Fibroblast of upper back skin (primary cell): ENCODE data around the gene GPC6.
"Not testable (repeated sequence)": the region's sequence is repeated elsewhere in the genome, so short reads cannot be mapped to it uniquely, and the experiment has no call there.

Experiments used
- DNase-seq: peaks from one replicate; pipeline ENCODE4 v3.0.0-alpha.2; 2013

GPC6 gene

DNA sequence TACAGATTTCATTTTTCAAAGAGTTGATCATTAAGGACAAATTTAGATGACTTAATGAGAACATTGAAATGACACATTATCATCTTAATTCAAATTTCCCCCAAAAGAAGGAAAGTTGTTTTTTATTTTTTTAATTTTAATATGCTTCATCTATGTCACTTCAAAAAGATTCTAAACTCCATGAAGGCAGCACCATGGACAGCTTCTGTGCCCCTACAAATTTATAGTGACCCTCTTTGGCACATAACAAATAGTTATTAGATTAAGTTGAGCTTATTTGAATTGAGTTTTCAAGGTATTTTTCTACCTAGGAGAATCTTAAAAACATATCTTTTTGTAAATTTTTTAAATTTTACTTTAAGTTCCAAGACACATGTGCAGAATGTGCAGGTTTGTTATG, 1054.2 kb downstream of the GPC6 start:
- no peak for DNase-seq

GRCh38 chr13:94286581-94286980, 1060.0 kb downstream of the GPC6 start:
- DNase-seq: peak; percentile 26

GRCh38 chr13:94291631-94292322, 1065.2 kb downstream of the GPC6 start:
- DNase-seq: no peak

DNA sequence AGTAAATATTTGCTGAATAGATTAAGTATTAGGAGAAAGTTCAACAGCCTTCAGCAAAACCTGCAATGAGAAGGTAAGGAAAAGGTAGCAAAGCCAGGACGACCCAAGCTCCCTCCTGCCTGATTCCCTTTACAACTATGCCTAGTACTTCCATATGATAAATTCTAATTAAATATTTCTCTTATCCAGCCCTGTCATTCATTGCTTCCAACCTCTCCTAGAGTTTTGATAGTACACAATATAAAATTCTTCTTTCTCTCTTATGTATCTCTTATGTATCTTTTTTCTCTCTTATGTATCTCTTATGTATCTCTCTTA, 1065.7 kb downstream of the GPC6 start:
- no peak for DNase-seq

DNA sequence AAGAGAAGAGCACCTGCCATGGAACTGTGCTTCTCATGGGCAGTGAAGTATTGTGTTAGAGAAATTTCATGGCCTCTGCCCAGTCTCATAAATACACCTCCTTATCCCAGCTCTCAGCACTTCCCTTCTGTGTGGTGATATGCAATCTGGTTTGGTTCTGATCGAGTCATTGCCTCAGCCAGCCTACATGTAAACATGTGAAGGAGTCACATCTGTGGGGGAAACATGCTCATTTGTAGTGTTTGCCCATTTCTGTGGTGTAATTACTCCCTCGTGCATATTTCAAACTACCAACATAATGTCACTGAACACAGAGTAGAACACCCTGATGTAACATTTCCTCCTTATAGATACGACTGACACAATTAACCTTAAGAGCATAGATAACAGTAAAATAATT, 1069.9 kb downstream of the GPC6 start:
- DNase-seq: no peak

GRCh38 chr13:94298346-94298745, 1071.7 kb downstream of the GPC6 start:
- no peak for DNase-seq

DNA sequence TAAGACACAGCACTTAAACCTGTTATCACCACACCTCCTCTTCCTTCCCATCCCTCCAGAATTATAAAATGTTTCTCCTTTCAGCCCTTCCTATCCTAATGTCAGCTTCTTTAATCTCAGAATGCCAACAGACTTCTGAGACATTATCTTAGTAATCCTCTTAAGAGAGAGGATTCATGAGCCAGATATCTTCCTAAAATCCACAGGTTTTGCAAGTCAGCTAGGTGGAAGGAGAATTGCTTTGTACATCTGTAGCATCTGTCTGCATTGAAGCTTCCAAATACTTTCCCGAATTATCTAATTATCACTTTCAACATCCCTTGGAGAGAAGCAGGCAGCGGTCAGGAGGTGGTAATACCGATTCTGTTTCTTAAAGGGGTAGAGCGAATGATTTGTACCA, 1073.8 kb downstream of the GPC6 start:
- DNase-seq: no peak

DNA sequence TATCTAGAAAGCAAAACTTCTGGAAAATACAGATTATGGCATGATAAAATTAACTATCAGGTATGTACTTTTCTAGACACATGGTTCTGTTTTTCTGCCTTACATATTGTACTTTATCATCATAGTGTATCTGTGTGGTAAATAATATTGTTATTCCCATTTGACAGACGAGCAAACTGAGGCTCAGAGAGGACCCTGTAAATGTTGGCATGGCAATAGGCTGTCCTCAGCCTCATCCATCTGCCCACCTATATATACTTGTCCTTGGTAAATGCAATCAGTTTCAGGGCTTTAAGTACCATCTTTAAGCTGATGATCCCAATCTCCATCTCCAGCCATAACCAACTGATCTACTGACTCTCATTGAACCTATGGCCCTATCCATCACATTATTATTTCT, 1074.9 kb downstream of the GPC6 start:
- no peak for DNase-seq

GRCh38 chr13:94302847-94303565, 1076.4 kb downstream of the GPC6 start:
- DNase-seq: not testable (repeated sequence)

DNA sequence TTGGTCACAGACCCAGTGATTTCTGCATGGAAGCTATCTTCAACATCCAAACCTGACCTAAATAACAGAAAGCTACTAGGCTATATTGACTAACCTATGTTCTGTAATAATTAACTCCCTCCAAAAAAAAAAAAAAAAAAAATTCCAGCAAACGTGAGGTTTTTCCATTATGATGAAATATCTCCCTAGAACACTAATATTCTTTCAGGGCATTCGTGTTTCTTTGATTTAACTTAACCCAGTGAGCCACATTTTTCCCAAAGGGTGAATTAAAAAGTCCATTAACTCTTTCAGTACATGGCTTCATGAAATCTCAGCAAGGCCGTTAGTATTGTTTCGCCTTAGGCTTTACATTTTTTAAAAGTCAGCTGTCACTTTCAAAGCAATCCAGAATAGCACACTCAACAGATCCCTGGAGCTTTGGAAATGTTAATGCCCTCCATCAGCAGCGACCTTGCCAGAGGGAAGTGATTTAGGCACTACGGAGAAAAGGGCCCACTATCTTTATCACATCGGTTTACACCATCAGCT, 1077.1 kb downstream of the GPC6 start:
- no peak for DNase-seq

GRCh38 chr13:94305033-94305432, 1078.4 kb downstream of the GPC6 start:
- DNase-seq: no peak

DNA sequence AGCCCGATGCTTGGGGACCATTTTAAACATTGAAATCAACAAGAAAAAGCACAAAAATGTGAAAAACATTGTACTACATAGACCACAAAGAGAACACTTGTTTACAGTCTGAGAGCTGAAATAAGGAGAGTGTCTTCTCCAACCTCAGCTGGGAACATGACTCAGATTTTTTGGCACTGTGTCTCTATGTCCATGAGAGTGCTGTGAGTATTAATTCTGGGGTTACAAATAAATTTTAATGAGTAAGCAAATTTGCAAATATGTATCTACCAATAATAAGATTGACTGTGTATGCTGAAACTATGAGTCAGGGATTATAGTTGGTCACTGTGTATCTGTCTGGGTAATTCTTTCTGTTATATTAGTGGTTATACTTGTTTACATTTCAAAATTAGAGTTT, 1078.9 kb downstream of the GPC6 start:
- peak; percentile 84 for DNase-seq

DNA sequence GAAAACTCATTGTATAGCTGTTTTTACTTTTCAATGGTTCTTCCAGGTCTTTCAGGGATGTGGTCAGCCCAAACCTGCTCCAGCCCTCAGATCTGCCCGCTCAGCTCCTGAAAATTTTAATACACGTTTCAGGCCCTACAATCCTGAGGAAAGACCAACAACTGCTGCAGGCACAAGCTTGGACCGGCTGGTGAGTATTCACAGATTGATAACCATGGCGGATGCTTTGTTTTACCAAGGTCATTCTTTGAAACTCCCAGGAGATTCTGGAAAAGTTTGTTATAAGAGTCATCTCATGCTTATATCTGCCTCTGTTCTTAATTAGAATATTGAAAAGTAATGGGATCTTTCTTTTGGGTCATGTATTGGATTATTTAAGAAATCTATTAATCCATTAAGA, 1079.3 kb downstream of the GPC6 start:
- peak; percentile 68 for DNase-seq

GRCh38 chr13:94308832-94309231, 1082.2 kb downstream of the GPC6 start:
- DNase-seq: no peak

GRCh38 chr13:94309576-94309975, 1083.0 kb downstream of the GPC6 start:
- DNase-seq: no peak

DNA sequence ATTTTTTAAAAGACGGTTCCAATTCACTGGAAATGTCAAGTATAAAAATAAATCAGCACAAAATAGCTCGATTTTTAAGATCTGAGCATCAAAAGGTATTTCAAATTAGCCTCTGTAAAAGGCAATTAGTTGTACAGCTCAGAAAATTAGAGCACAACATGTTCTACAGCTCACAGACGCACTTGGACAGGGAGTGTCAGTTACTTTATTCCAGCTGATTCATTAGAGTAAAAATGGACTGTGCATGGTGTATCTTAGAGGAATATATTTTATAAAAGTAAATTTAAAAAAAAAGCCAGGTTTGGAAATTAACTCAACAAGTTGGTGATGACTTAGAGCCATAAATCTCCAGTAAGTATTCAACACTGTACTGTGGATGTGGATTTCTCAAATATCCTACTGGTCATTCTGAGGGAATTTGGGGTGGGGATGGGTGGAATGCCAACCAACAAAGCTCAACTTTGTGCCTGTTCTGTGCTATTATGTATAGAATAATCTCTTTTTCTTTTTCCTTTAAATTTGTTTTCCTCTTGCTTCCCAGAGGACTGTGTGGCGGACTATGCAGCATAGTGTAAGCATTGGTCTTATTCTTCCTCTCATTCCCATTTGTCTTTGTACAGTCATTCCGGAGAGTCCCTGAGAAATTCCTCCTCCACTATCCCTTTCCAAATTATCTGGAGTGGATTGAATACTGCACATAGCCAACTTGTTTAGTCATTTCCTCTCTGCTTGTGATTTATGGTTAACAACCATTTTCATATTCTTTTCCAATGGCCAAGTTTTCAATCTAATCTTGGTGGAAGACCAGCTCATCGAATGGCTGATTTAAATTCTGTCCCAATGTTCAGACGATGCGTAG, 1083.6 kb downstream of the GPC6 start:
- peak; percentile 97 for DNase-seq

DNA sequence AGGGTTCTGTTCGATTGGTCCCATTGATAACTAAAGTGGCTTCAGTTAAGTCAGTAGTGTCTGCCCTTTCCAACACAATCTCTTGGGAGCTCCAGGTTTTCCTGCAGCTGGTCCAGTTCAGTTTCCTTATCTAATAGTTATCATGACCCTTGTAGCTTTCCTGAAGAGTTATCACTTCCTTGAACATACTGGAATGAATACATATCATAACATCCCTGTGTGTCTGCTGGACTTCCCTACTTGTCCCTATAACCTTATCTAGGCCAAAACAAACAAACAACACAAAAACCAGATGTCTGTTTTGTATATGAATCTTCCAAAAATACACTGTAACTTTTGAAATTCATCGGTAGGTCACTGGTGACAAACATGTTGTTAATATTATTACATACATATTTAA, 1085.3 kb downstream of the GPC6 start:
- no peak for DNase-seq

GRCh38 chr13:94312511-94313216, 1086.1 kb downstream of the GPC6 start:
- no peak for DNase-seq

GRCh38 chr13:94313321-94313910, 1086.8 kb downstream of the GPC6 start:
- no peak for DNase-seq

- DNase-seq: no peak
Observed at GRCh38 chr13:94313926-94314325, 1087.3 kb downstream of the GPC6 start.

GRCh38 chr13:94315188-94315587, 1088.6 kb downstream of the GPC6 start:
- no peak for DNase-seq

- peak; percentile 73 for DNase-seq
Observed at GRCh38 chr13:94317063-94317491, 1090.5 kb downstream of the GPC6 start.

DNA sequence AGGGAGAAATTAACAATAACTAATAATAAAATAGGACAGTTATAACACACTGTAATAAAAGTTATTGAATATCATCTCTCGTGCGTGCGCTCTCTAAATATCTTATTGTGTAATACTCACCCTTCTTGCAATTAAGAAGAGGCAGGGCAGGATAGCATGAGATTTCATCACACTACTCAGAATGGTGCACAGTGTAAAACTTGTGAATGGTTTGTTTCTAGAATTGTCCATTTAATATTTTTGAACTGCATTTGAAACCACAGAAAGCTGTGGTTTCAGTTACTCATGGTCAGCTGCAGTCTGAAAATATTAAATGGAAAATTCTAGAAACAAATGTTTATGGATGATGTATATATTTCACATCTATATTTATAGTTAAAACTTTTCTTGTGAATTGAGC, 1091.8 kb downstream of the GPC6 start:
- DNase-seq: peak; percentile 50
